ENCODE data around the gene KATNBL1.
"Not testable (repeated sequence)": the region's sequence is repeated elsewhere in the genome, so short reads cannot be mapped to it uniquely, and the experiment has no call there.

The KATNBL1 gene

GRCh38 chr15:34128898-34129297 is 81.0 kb downstream of the KATNBL1 start:
- no peak for DNase-seq (ENCODE audit: low read depth, low spot score)
- ChIA-PET POLR2A (no interaction called here), CTCF (no interaction called here)
- no peak for TF ChIP-seq CTCF (IDR thresholded peaks at IDR 0.05; ENCODE audit: insufficient read depth, low read length, missing control alignments)
- H3K4me3 ChIP-seq (ENCODE audit: low read depth, low read length) = no peak overlapping the region

- POLR2A ChIA-PET = no interaction called here
- DNase-seq (ENCODE audit: low read depth, low spot score) = no peak
- no peak overlapping the region for H3K4me3 ChIP-seq (ENCODE audit: low read depth, low read length)
- TF ChIP-seq CTCF (IDR thresholded peaks at IDR 0.05; ENCODE audit: insufficient read depth, low read length, missing control alignments) = no peak
- CTCF ChIA-PET = interaction anchor here (1.6 to 2.4 kb wide), 2 partner anchors 10 to 16 kb away, joined by 3 to 12 read pairs; no protein-coding TSS in a partner anchor
Measured at GRCh38 chr15:34126522-34126921, 83.4 kb downstream of the KATNBL1 start.

GRCh38 chr15:34125945-34126344 is 84.0 kb downstream of the KATNBL1 start:
- CTCF ChIA-PET = interaction anchor here (0.7 to 2.4 kb wide), 3 partner anchors 14 to 15 kb away, joined by 4 to 12 read pairs (median 9); no protein-coding TSS in a partner anchor
- TF ChIP-seq CTCF (IDR thresholded peaks at IDR 0.05; ENCODE audit: insufficient read depth, low read length, missing control alignments) = no peak
- H3K4me3 ChIP-seq (ENCODE audit: low read depth, low read length) = no peak overlapping the region
- POLR2A ChIA-PET = no interaction called here
- no peak for DNase-seq (ENCODE audit: low read depth, low spot score)

GRCh38 chr15:34124651-34125050 is 85.2 kb downstream of the KATNBL1 start:
- DNase-seq (ENCODE audit: low read depth, low spot score) = no peak
- CTCF ChIA-PET = interaction anchor here (1.0 to 2.4 kb wide), 3 partner anchors 8 to 14 kb away, joined by 3 to 9 read pairs (median 7); no protein-coding TSS in a partner anchor
- H3K4me3 ChIP-seq (ENCODE audit: low read depth, low read length) = no peak overlapping the region
- no peak for TF ChIP-seq CTCF (IDR thresholded peaks at IDR 0.05; ENCODE audit: insufficient read depth, low read length, missing control alignments)
- POLR2A ChIA-PET = no interaction called here

GRCh38 chr15:34122771-34123183 is 87.1 kb downstream of the KATNBL1 start:
- no peak overlapping the region for H3K4me3 ChIP-seq (ENCODE audit: low read depth, low read length)
- peak; percentile 69 for DNase-seq (ENCODE audit: low read depth, low spot score)
- no peak for TF ChIP-seq CTCF (IDR thresholded peaks at IDR 0.05; ENCODE audit: insufficient read depth, low read length, missing control alignments)
- ChIA-PET CTCF (interaction anchor here (1.0 to 2.4 kb wide), 3 partner anchors 8 to 87 kb away, joined by 3 to 10 read pairs (median 7); partner anchors contain the start of gene KATNBL1), POLR2A (no interaction called here)

- not testable (repeated sequence) for DNase-seq (ENCODE audit: low read depth, low spot score); H3K4me3 ChIP-seq (ENCODE audit: low read depth, low read length)
- CTCF ChIA-PET = interaction anchor here (2.0 kb wide), 1 partner anchor 12 kb away, joined by 10 read pairs; no protein-coding TSS in a partner anchor
- POLR2A ChIA-PET = interaction anchor here (0.7 kb wide), 1 partner anchor 19 kb away, joined by 3 read pairs; no protein-coding TSS in a partner anchor
Measured at GRCh38 chr15:34121786-34122185, 88.1 kb downstream of the KATNBL1 start.

- POLR2A ChIA-PET; DNase-seq (ENCODE audit: low read depth, low spot score); H3K4me3 ChIP-seq (ENCODE audit: low read depth, low read length): not testable (repeated sequence)
- CTCF ChIA-PET = interaction anchor here (1.3 to 2.0 kb wide), 2 partner anchors 10 to 91 kb away, joined by 4 to 10 read pairs; no protein-coding TSS in a partner anchor
Measured at GRCh38 chr15:34120420-34120819, 89.5 kb downstream of the KATNBL1 start.

Measured in AG04449 (cell line).